Suprapubic skin (tissue), 4 donors: ENCODE measurements around the gene NTPCR.

Experiments
- CTCF ChIP-seq, 2 donors: fragments of 200-600 bp in 1 of 2; fragments of 450-650 bp in 1 of 2; sonication (generic) in 1 of 2; IDR thresholded peaks; one replicate each; pipeline ENCODE4 v1.5.1; 2016 to 2019; ENCODE audit warnings: antibody characterized with exemption in 2 of 2, mild to moderate bottlenecking in 1 of 2, moderate library complexity in 1 of 2
- POLR2A ChIP-seq, 2 donors: fragments of 450-650 bp; IDR thresholded peaks; one replicate each; pipeline ENCODE4 v1.6.1; 2017; ENCODE audit warnings: antibody characterized with exemption in 2 of 2, mild to moderate bottlenecking in 2 of 2, moderate library complexity in 2 of 2
- POLR2AphosphoS5 ChIP-seq, 3 donors: sonication (generic); formaldehyde crosslinking; IDR thresholded peaks; one replicate each; pipeline ENCODE4 v1.6.1; 2017; ENCODE audit warnings: antibody characterized with exemption in 3 of 3

- TF ChIP-seq CTCF (IDR thresholded peaks at IDR 0.05): no peak
- TF ChIP-seq POLR2A (IDR thresholded peaks at IDR 0.05): no peak
- TF ChIP-seq POLR2AphosphoS5 (IDR thresholded peaks at IDR 0.05): no peak
Observed at GRCh38 chr1:232944347-232944746, 6.1 kb upstream of the NTPCR start.
